HG02852 (cell line): ENCODE data around the gene ARHGEF1.
"Not testable (repeated sequence)": the region's sequence is repeated elsewhere in the genome, so short reads cannot be mapped to it uniquely, and the experiment has no call there.

Source experiments
- ATAC-seq: cut with Tn5 transposase; IDR thresholded peaks from one replicate; pipeline ENCODE4 v1.9.1; 2021; ENCODE audit warnings: mild to moderate bottlenecking, moderate library complexity; ENCODE audit not compliant: unreplicated experiment

Gene ARHGEF1

GRCh38 chr19:41904118-41904870 lies 21.3 kb downstream of the ARHGEF1 start:
- no peak for ATAC-seq

GRCh38 chr19:41905273-41906002 lies 22.5 kb downstream of the ARHGEF1 start:
- no peak for ATAC-seq

- no peak for ATAC-seq
These were observed 23.3 kb downstream of the ARHGEF1 start for GRCh38 chr19:41906271-41906670.

- no peak for ATAC-seq
These were observed 24.1 kb downstream of the ARHGEF1 start for GRCh38 chr19:41906916-41907680.

GRCh38 chr19:41907994-41908615 lies 25.1 kb downstream of the ARHGEF1 start:
- ATAC-seq, result no peak

GRCh38 chr19:41908724-41909464 lies 25.9 kb downstream of the ARHGEF1 start:
- ATAC-seq, result no peak

- ATAC-seq, result no peak
These were observed 26.7 kb downstream of the ARHGEF1 start for GRCh38 chr19:41909706-41910105.

GRCh38 chr19:41910240-41910991 lies 27.4 kb downstream of the ARHGEF1 start:
- no peak for ATAC-seq

- no peak for ATAC-seq
These were observed 28.3 kb downstream of the ARHGEF1 start for GRCh38 chr19:41910992-41911888.

- ATAC-seq, result no peak
These were observed 29.1 kb downstream of the ARHGEF1 start for GRCh38 chr19:41911889-41912731.

- no peak for ATAC-seq
These were observed 30.0 kb downstream of the ARHGEF1 start for GRCh38 chr19:41912899-41913537.

GRCh38 chr19:41913538-41914423 lies 30.8 kb downstream of the ARHGEF1 start:
- no peak for ATAC-seq

GRCh38 chr19:41914424-41914834 lies 31.4 kb downstream of the ARHGEF1 start:
- ATAC-seq, result not testable (repeated sequence)

- no peak for ATAC-seq
These were observed 32.2 kb downstream of the ARHGEF1 start for GRCh38 chr19:41915021-41915775.

- ATAC-seq, result no peak
These were observed 32.9 kb downstream of the ARHGEF1 start for GRCh38 chr19:41915776-41916414.
